Measurements from ENCODE around the gene TIGD1.

The TIGD1 gene

GRCh38 chr2:232508251-232508650 is 42.1 kb downstream of the TIGD1 start:
- no peaks in the 10 kb centered on the region for H3K9me3 ChIP-seq (ENCODE audit: insufficient read depth, low read length)
- no peak for TF ChIP-seq CTCF (IDR thresholded peaks at IDR 0.05; ENCODE audit: low read depth, low read length)
- no peak for TF ChIP-seq EZH2phosphoT487 (IDR thresholded peaks at IDR 0.05; ENCODE audit: low read depth)
- no peak overlapping the region for H2AFZ ChIP-seq (ENCODE audit: low read depth, low read length)
- no peaks in the 10 kb centered on the region for H4K20me1 ChIP-seq (ENCODE audit: insufficient read depth, low read length)
- H3K36me3 ChIP-seq (replicated peaks; ENCODE audit: low read depth, low read length) = no peaks in the 10 kb centered on the region
- no peaks in the 10 kb centered on the region for H3K4me1 ChIP-seq (ENCODE audit: low read length)
- H3K79me2 ChIP-seq (ENCODE audit: low read length) = no peaks in the 10 kb centered on the region
- no peak overlapping the region for H3K4me2 ChIP-seq (ENCODE audit: low read length)
- no peak overlapping the region for H3K9ac ChIP-seq (ENCODE audit: low read length)
- H3K27ac ChIP-seq (ENCODE audit: low read length) = no peak overlapping the region
- no peaks in the 10 kb centered on the region for H3K27me3 ChIP-seq (ENCODE audit: low read depth, low read length)
- no peak overlapping the region for H3K4me3 ChIP-seq (ENCODE audit: low read length)

DNA sequence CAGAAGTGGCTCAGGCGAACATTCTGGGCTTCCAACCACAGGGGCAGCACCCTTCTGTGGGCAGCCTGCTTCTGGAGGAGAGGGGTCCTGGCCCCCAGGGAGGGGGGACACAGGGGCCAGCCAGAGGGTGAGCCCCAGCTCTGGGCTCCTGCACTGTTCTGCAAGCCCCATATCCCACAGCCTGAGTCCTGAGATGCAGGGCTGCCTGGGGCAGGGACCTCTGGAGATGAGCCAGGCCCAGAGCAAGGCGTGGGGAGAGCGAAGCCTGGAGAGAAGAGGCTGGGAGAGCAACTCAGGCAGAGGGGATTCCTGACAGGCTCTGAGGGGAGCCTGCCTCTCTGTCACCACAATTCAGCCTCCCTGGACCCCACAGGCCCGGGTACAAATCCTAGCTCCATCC is 43.6 kb downstream of the TIGD1 start:
- Histone ChIP-seq H3K4me2 (ENCODE audit: low read length) (no peak overlapping the region), H3K36me3 (replicated peaks; ENCODE audit: low read depth, low read length) (no peaks in the 10 kb centered on the region), H3K9me3 (ENCODE audit: insufficient read depth, low read length) (no peaks in the 10 kb centered on the region), H3K4me1 (ENCODE audit: low read length) (no peaks in the 10 kb centered on the region), H3K27ac (ENCODE audit: low read length) (no peak overlapping the region), H2AFZ (ENCODE audit: low read depth, low read length) (no peak overlapping the region), H4K20me1 (ENCODE audit: insufficient read depth, low read length) (no peaks in the 10 kb centered on the region), H3K9ac (ENCODE audit: low read length) (no peak overlapping the region), H3K79me2 (ENCODE audit: low read length) (no peaks in the 10 kb centered on the region), H3K4me3 (ENCODE audit: low read length) (no peak overlapping the region), H3K27me3 (ENCODE audit: low read depth, low read length) (no peaks in the 10 kb centered on the region)
- no peak for TF ChIP-seq EZH2phosphoT487 (IDR thresholded peaks at IDR 0.05; ENCODE audit: low read depth)

- Histone ChIP-seq H3K27ac (ENCODE audit: low read length) (no peak overlapping the region), H3K4me3 (ENCODE audit: low read length) (no peak overlapping the region), H4K20me1 (ENCODE audit: insufficient read depth, low read length) (no peaks in the 10 kb centered on the region), H3K27me3 (ENCODE audit: low read depth, low read length) (no peaks in the 10 kb centered on the region), H2AFZ (ENCODE audit: low read depth, low read length) (no peak overlapping the region), H3K79me2 (ENCODE audit: low read length) (no peaks in the 10 kb centered on the region), H3K9me3 (ENCODE audit: insufficient read depth, low read length) (no peaks in the 10 kb centered on the region), H3K4me1 (ENCODE audit: low read length) (no peaks in the 10 kb centered on the region), H3K9ac (ENCODE audit: low read length) (no peak overlapping the region), H3K36me3 (replicated peaks; ENCODE audit: low read depth, low read length) (no peaks in the 10 kb centered on the region), H3K4me2 (ENCODE audit: low read length) (no peak overlapping the region)
- TF ChIP-seq CTCF (IDR thresholded peaks at IDR 0.05; ENCODE audit: low read depth, low read length) = no peak
- TF ChIP-seq EZH2phosphoT487 (IDR thresholded peaks at IDR 0.05; ENCODE audit: low read depth) = no peak
These were observed 44.5 kb downstream of the TIGD1 start for GRCh38 chr2:232505856-232506255.

- Histone ChIP-seq H4K20me1 (ENCODE audit: insufficient read depth, low read length) (no peaks in the 10 kb centered on the region), H3K36me3 (replicated peaks; ENCODE audit: low read depth, low read length) (no peaks in the 10 kb centered on the region), H2AFZ (ENCODE audit: low read depth, low read length) (no peak overlapping the region), H3K4me1 (ENCODE audit: low read length) (no peaks in the 10 kb centered on the region), H3K4me3 (ENCODE audit: low read length) (no peak overlapping the region), H3K9ac (ENCODE audit: low read length) (no peak overlapping the region), H3K27me3 (ENCODE audit: low read depth, low read length) (no peaks in the 10 kb centered on the region), H3K9me3 (ENCODE audit: insufficient read depth, low read length) (no peaks in the 10 kb centered on the region), H3K27ac (ENCODE audit: low read length) (no peak overlapping the region), H3K4me2 (ENCODE audit: low read length) (no peak overlapping the region), H3K79me2 (ENCODE audit: low read length) (no peaks in the 10 kb centered on the region)
- TF ChIP-seq EZH2phosphoT487 (IDR thresholded peaks at IDR 0.05; ENCODE audit: low read depth) (no peak), CTCF (IDR thresholded peaks at IDR 0.05; ENCODE audit: low read depth, low read length) (no peak)
These were observed 45.9 kb downstream of the TIGD1 start for GRCh38 chr2:232504438-232504837.
